Measurements from ENCODE around the gene SMARCAL1. TPM values are rescaled to one million over a fixed set of nuclear protein-coding genes. Genes with fewer than 3 reads are reported as not detected.

SMARCAL1 gene
- total RNA-seq, 1 donor from 2014 or later: 33.0 TPM

- Mint-ChIP-seq H3K4me3 (no peak overlapping the region), H3K4me1 (peaks cover 7% of the 10 kb centered on the region), H3K36me3 (peaks cover 30% of the 10 kb centered on the region), H3K27ac (no peak overlapping the region), H3K9me3 (no peaks in the 10 kb centered on the region), H3K27me3 (ENCODE audit: low read depth) (no peaks in the 10 kb centered on the region)
- no peak for TF ChIP-seq CTCF (IDR thresholded peaks at IDR 0.05; ENCODE audit: unreplicated experiment)
- no peak for DNase-seq (ENCODE audit: low spot score in 2 of 2, unreplicated experiment in 2 of 2)
Observed at GRCh38 chr2:216416571-216417307, 4.5 kb downstream of the SMARCAL1 start.

- no peak overlapping the region for H3K27ac Mint-ChIP-seq
- H3K36me3 Mint-ChIP-seq: peaks cover 47% of the 10 kb centered on the region
- no peaks in the 10 kb centered on the region for H3K27me3 Mint-ChIP-seq (ENCODE audit: low read depth)
- no peak for DNase-seq (ENCODE audit: low spot score in 2 of 2, unreplicated experiment in 2 of 2)
- H3K4me1 Mint-ChIP-seq: no peaks in the 10 kb centered on the region
- no peak overlapping the region for H3K4me3 Mint-ChIP-seq
- no peak for TF ChIP-seq CTCF (IDR thresholded peaks at IDR 0.05; ENCODE audit: unreplicated experiment)
- no peaks in the 10 kb centered on the region for H3K9me3 Mint-ChIP-seq
Observed at GRCh38 chr2:216418981-216419380, 6.7 kb downstream of the SMARCAL1 start.

GRCh38 chr2:216420367-216421101, 8.2 kb downstream of the SMARCAL1 start:
- Mint-ChIP-seq H3K36me3 (peaks cover 59% of the 10 kb centered on the region), H3K4me3 (no peak overlapping the region), H3K27ac (no peak overlapping the region), H3K4me1 (no peaks in the 10 kb centered on the region), H3K9me3 (no peaks in the 10 kb centered on the region), H3K27me3 (ENCODE audit: low read depth) (no peaks in the 10 kb centered on the region)
- TF ChIP-seq CTCF (IDR thresholded peaks at IDR 0.05; ENCODE audit: unreplicated experiment): no peak
- DNase-seq (ENCODE audit: low spot score in 2 of 2, unreplicated experiment in 2 of 2): no peak

GRCh38 chr2:216423071-216423470, 10.8 kb downstream of the SMARCAL1 start:
- Mint-ChIP-seq H3K4me3 (no peak overlapping the region), H3K27ac (no peak overlapping the region), H3K4me1 (peaks cover 6% of the 10 kb centered on the region), H3K9me3 (no peaks in the 10 kb centered on the region), H3K27me3 (ENCODE audit: low read depth) (no peaks in the 10 kb centered on the region), H3K36me3 (peaks cover 60% of the 10 kb centered on the region)
- no peak for DNase-seq (ENCODE audit: low spot score in 2 of 2, unreplicated experiment in 2 of 2)
- TF ChIP-seq CTCF (IDR thresholded peaks at IDR 0.05; ENCODE audit: unreplicated experiment): no peak

GRCh38 chr2:216424274-216424673, 12.0 kb downstream of the SMARCAL1 start:
- H3K4me3 Mint-ChIP-seq: no peak overlapping the region
- no peak for DNase-seq (ENCODE audit: low spot score in 2 of 2, unreplicated experiment in 2 of 2)
- no peaks in the 10 kb centered on the region for H3K27me3 Mint-ChIP-seq (ENCODE audit: low read depth)
- peaks cover 6% of the 10 kb centered on the region for H3K4me1 Mint-ChIP-seq
- H3K9me3 Mint-ChIP-seq: no peaks in the 10 kb centered on the region
- TF ChIP-seq CTCF (IDR thresholded peaks at IDR 0.05; ENCODE audit: unreplicated experiment): no peak
- no peak overlapping the region for H3K27ac Mint-ChIP-seq
- H3K36me3 Mint-ChIP-seq: peaks cover 61% of the 10 kb centered on the region

Data from mesothelial cell of epicardium (in vitro differentiated cells).